GM21529 (cell line): Measurements from ENCODE around the gene FBXW4.

ENCODE experiments used
- ATAC-seq: cut with Tn5 transposase; IDR thresholded peaks from one replicate; pipeline ENCODE4 v1.9.1; 2021; ENCODE audit not compliant: unreplicated experiment

The FBXW4 gene

GRCh38 chr10:101569323-101569621 is 125.7 kb downstream of the FBXW4 start:
- no peak for ATAC-seq

GRCh38 chr10:101568054-101568745 is 126.8 kb downstream of the FBXW4 start:
- no peak for ATAC-seq

- no peak for ATAC-seq
Measured at GRCh38 chr10:101567165-101568006, 127.6 kb downstream of the FBXW4 start.

GRCh38 chr10:101566333-101567164 is 128.4 kb downstream of the FBXW4 start:
- no peak for ATAC-seq

- ATAC-seq = no peak
Measured at GRCh38 chr10:101565936-101566332, 129.0 kb downstream of the FBXW4 start.

- no peak for ATAC-seq
Measured at GRCh38 chr10:101565370-101565900, 129.5 kb downstream of the FBXW4 start.

GRCh38 chr10:101564490-101564991 is 130.4 kb downstream of the FBXW4 start:
- no peak for ATAC-seq

- ATAC-seq = no peak
Measured at GRCh38 chr10:101563497-101564040, 131.4 kb downstream of the FBXW4 start.

GRCh38 chr10:101563007-101563406 is 132.0 kb downstream of the FBXW4 start:
- no peak for ATAC-seq

- ATAC-seq = no peak
Measured at GRCh38 chr10:101562231-101562630, 132.7 kb downstream of the FBXW4 start.

GRCh38 chr10:101561068-101561915 is 133.7 kb downstream of the FBXW4 start:
- ATAC-seq = no peak
